Measurements from ENCODE around the gene HES7. TPM values are rescaled to one million over a fixed set of nuclear protein-coding genes. Genes with fewer than 3 reads are reported as not detected.

The HES7 gene
- total and polyA plus RNA-seq, 5 donors = 0.25 to 0.76 (median 0.72) TPM

DNA sequence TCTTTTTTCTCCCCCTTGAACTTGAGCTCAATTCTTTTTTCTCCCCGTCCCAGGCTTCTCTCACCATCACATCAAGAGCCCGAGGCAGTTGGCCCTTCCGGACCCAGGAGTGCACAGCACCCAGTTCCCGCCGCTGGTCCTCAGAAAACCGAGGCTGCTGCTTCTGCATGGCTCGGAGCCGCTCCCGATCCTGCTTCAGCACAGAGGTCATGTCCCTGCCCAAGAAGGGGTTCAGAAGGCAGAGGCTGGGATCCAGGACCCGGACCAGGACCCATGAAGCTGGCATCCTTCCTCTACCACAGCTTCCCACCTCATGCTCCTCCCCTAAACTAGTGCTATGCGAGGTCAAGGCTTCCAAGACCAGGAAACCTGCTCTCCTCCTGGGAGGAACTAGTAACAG lies 17.8 kb upstream of the HES7 start:
- WGBS = 88% methylated on average over 11 of the region's 11 CpGs
- Histone ChIP-seq H3K4me3 (ENCODE audit: low read length) (no peak overlapping the region), H3K9me3 (ENCODE audit: control insufficient read depth, low read length) (no peaks in the 10 kb centered on the region), H3K4me1 (ENCODE audit: control insufficient read depth, insufficient read depth, low read length) (no peaks in the 10 kb centered on the region), H3K27ac (ENCODE audit: low read length) (no peak overlapping the region), H3K27me3 (ENCODE audit: control insufficient read depth, insufficient read depth) (no peaks in the 10 kb centered on the region)
- DNase-seq (peak; percentile 17 to 49 (median 40)), ATAC-seq (no peak)
- intact Hi-C loops (cut with DNase I) = loop anchor here in 1 of 4 donors (10.0 kb wide), 1 partner anchor 297 kb away; no protein-coding TSS in a partner anchor

DNA sequence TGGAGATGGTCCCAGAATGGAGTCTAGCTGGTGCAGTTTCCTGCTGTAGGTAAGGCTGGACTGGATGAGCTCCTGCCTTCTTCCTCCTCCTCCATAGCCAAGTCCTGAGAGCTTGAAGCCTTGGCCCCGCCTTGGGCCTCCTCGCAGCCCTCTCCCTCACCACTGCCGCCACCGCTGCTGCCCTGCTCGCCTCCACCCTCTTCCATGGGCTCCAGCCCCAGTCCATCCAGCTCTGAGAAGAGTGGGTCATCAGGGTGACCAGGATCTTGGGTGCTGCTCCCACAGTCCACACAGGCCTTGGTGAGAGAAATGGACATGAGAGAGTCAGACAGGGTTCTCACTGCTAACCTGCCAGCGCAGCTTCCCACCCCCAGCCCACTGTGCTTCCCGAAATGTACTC lies 17.1 kb upstream of the HES7 start:
- DNase-seq (peak; percentile 21 to 61 (median 54)), ATAC-seq (no peak)
- no peaks in the 10 kb centered on the region for H3K4me1 ChIP-seq (ENCODE audit: control insufficient read depth, insufficient read depth, low read length)
- H3K27ac ChIP-seq (ENCODE audit: low read length) = no peak overlapping the region
- 91% methylated on average over 7 of the region's 7 CpGs for WGBS
- no peak overlapping the region for H3K4me3 ChIP-seq (ENCODE audit: low read length)
- H3K27me3 ChIP-seq (ENCODE audit: control insufficient read depth, insufficient read depth) = no peaks in the 10 kb centered on the region
- intact Hi-C loops (cut with DNase I) = loop anchor here in 1 of 4 donors (10.0 kb wide), 1 partner anchor 296 kb away; no protein-coding TSS in a partner anchor
- no peaks in the 10 kb centered on the region for H3K9me3 ChIP-seq (ENCODE audit: control insufficient read depth, low read length)

DNA sequence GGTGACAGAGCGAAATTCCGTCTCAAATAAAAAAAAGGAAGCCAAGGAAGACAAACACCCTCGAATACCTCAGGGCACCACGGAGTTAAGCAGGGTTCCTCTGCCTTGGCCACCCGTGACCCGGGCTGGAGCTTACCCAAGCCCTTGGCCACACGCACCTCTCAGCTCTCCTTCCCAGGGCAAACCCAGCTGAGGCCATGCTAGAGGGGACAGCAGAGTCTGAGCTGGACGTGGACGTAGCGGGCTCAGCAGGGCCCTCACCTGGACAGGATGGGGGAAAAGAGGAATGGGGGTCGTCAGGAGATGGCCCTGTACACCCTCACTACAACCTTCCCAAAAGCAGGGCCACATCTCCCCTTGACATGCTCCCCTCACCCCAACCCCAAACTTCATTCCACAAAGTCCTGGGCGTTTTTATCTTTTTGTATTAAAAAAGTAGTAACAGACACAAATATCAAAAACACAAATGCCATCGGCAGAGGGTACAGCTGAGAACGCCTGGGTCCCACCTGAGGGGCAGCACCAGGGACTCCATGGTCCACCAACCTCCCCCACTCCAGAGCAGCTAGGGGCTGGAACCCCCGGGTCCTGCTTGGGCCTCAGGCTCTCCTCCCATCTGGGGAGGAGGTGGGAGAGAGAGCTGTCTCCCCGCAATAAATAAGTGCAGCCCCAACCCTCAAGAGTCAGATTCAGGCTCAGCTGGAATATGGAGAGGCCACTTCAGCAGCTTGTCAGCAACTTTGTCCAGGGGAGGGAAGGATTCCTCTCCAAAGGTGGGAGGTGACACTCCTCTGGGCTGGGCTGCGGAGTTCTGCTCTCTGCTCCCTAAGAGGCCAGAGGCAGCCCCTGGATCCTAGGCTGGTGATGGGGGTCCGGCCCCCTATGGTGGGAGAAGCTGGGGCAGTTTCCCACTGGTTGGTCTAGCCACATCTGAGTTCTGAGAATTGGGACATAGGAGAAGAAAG lies 16.4 kb upstream of the HES7 start:
- Histone ChIP-seq H3K9me3 (ENCODE audit: control insufficient read depth, low read length) (no peaks in the 10 kb centered on the region), H3K4me1 (ENCODE audit: control insufficient read depth, insufficient read depth, low read length) (no peaks in the 10 kb centered on the region), H3K4me3 (ENCODE audit: low read length) (no peak overlapping the region), H3K27me3 (ENCODE audit: control insufficient read depth, insufficient read depth) (no peaks in the 10 kb centered on the region), H3K27ac (ENCODE audit: low read length) (no peak overlapping the region)
- DNase-seq = peak in 2 of 3 donors; percentile 64 to 65
- intact Hi-C loops (cut with DNase I) = loop anchor here in 1 of 4 donors (10.0 kb wide), 1 partner anchor 296 kb away; no protein-coding TSS in a partner anchor
- 69% methylated on average over 18 of the region's 18 CpGs for WGBS
- ATAC-seq = peak; percentile 3

DNA sequence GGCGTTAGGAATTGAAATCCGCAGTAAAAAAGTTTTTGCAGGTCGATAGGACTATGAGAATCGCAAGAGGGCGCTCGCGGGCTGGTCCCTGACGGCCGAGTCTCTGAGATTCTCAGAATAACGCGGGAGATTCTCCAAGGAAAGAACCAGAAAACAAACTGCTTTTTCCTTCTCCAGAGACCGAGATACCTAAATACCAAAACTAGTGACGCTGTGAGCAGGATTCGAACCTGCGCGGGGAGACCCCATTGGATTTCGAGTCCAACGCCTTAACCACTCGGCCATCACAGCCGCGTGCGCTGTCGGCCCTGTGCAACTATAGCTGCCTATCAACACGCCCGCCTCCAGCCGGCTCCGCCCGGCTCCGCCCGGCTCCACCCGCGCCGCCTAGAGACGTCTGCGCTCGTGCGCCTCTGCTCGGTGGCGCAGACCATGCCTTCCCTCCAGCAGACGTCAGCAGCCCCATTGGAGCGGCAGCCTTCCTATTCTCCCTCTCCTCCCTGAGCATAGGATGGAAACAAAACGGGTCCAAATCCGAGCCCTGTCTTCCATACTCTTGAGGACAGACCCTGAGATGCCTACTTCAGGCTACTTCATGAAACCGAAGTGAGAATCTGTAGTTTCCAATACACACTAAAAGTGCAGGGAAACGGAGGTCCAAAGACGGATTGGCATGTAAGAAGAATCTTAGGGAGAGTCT lies 14.9 kb upstream of the HES7 start:
- H3K9me3 ChIP-seq (ENCODE audit: control insufficient read depth, low read length) = no peaks in the 10 kb centered on the region
- 1% methylated on average over 46 of the region's 46 CpGs for WGBS
- intact Hi-C loops (cut with DNase I) = no loop called here
- no peak overlapping the region for H3K4me3 ChIP-seq (ENCODE audit: low read length)
- H3K27me3 ChIP-seq (ENCODE audit: control insufficient read depth, insufficient read depth) = no peaks in the 10 kb centered on the region
- H3K27ac ChIP-seq (ENCODE audit: low read length) = peak overlapping the region; percentile 87
- DNase-seq (peak; percentile 93 to 98 (median 98)), ATAC-seq (peak; percentile 93)
- no peaks in the 10 kb centered on the region for H3K4me1 ChIP-seq (ENCODE audit: control insufficient read depth, insufficient read depth, low read length)

DNA sequence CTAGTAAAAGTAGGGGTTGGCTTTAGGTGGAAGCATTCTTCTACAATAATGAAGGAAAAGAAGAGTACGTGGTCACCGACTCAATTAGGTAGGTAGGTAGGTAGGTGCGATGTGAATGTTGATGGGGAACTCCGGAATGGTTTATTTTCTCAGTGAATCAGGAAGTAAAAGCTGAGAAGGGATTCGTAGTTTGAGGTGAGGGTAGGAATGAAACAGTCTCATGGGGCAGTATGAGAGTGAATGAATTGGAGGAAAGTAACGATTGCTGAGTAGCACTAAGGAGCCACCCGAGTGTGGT lies 14.4 kb upstream of the HES7 start:
- H3K4me3 ChIP-seq (ENCODE audit: low read length) = no peak overlapping the region
- intact Hi-C loops (cut with DNase I) = no loop called here
- H3K9me3 ChIP-seq (ENCODE audit: control insufficient read depth, low read length) = no peaks in the 10 kb centered on the region
- H3K4me1 ChIP-seq (ENCODE audit: control insufficient read depth, insufficient read depth, low read length) = no peaks in the 10 kb centered on the region
- no peaks in the 10 kb centered on the region for H3K27me3 ChIP-seq (ENCODE audit: control insufficient read depth, insufficient read depth)
- ATAC-seq = no peak
- 2% methylated on average over 7 of the region's 7 CpGs for WGBS
- peak overlapping the region; percentile 49 for H3K27ac ChIP-seq (ENCODE audit: low read length)
- DNase-seq = no peak

DNA sequence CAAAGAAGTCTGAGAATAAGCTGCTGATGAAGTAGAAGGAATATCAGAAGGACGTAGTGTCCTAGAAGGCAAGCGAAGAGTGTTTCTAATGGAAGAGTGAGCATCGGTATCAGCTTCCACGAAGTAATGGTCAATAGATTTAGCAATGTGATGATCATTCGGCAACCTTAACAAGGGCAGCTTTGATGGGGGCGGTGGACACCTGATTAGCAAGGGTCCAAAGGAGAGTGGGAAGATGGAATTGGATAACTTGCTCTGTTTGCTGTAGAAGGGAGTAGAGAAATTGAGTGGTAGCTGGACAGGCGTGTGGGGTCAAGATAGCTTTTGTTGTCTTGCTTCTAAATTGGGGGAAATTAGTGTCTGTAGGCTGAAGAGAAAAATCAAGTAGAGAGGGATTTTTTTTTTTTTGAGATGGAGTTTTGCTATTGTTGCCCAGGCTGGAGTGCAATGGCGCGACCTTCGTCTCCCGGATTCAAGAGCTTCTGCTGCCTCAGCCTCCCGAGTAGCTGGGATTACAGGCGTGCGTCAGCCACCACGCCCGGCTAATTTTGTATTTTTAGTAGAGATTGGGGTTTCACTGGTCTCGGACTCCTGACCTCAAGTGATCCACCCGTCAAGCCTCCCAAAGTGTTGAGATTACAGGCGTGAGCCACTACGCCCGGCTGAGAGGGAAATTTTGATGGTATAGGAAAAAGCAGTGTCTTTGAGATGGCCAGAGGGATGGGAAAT lies 13.9 kb upstream of the HES7 start:
- DNase-seq (peak in 2 of 3 donors; percentile 28 to 54), ATAC-seq (no peak)
- 40% methylated on average over 21 of the region's 21 CpGs for WGBS
- no peak overlapping the region for H3K4me3 ChIP-seq (ENCODE audit: low read length)
- no peaks in the 10 kb centered on the region for H3K4me1 ChIP-seq (ENCODE audit: control insufficient read depth, insufficient read depth, low read length)
- peak overlapping the region; percentile 49 for H3K27ac ChIP-seq (ENCODE audit: low read length)
- H3K27me3 ChIP-seq (ENCODE audit: control insufficient read depth, insufficient read depth) = no peaks in the 10 kb centered on the region
- H3K9me3 ChIP-seq (ENCODE audit: control insufficient read depth, low read length) = no peaks in the 10 kb centered on the region
- intact Hi-C loops (cut with DNase I) = no loop called here

DNA sequence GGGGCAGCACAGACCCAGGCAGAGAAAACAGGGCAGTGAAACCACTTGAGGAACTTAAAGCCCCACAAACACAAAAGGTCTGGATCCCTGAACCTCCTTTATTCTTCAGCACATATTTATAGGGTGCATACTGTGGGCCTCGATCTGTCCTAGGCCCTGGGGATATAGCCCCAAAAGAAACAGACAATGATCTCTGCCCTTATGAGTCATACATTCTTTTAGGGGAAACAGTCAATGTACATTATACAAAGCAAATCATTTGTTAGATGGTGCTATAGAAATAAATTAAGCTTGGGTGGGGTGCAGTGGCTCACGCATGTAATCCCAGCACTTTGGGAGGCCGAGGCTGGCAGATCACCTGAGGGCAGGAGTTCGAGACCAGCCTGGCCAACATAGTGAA lies 10.0 kb upstream of the HES7 start:
- ATAC-seq = no peak
- 86% methylated on average over 4 of the region's 4 CpGs for WGBS
- intact Hi-C loops (cut with DNase I) = no loop called here

DNA sequence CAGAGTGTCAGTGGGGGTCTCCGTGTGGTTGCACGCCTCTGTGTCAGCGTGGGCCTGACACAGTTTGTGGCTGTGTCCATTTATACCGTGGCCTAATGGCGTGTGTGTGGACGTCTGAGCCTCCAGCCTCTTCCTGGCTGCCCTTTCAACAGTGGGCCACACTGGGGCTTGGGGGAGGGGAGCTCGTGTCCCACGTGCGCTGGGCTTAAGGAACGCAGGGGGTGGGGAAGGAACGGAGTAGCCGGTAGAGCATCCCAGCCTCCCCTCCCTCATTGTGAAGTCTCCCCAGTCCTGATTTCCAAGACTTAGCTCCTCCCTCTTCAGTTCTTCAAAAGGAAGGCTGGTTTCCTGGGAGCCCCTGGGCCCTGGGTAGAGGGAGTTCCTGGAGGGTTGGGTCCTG lies 9.5 kb upstream of the HES7 start:
- ATAC-seq (no peak), DNase-seq (peak in 1 of 3 donors; percentile 34)
- Histone ChIP-seq H3K9me3 (ENCODE audit: control insufficient read depth, low read length) (no peaks in the 10 kb centered on the region), H3K27me3 (ENCODE audit: control insufficient read depth, insufficient read depth) (no peaks in the 10 kb centered on the region), H3K27ac (ENCODE audit: low read length) (no peak overlapping the region), H3K4me3 (ENCODE audit: low read length) (no peak overlapping the region), H3K4me1 (ENCODE audit: control insufficient read depth, insufficient read depth, low read length) (no peaks in the 10 kb centered on the region)
- 70% methylated on average over 12 of the region's 12 CpGs for WGBS
- intact Hi-C loops (cut with DNase I) = no loop called here

More for the DNA sequence above, 10.0 kb upstream of the HES7 start:
- no peaks in the 10 kb centered on the region for H3K27me3 ChIP-seq (ENCODE audit: control insufficient read depth, insufficient read depth)
- DNase-seq = no peak
- H3K4me1 ChIP-seq (ENCODE audit: control insufficient read depth, insufficient read depth, low read length) = no peaks in the 10 kb centered on the region
- H3K9me3 ChIP-seq (ENCODE audit: control insufficient read depth, low read length) = no peaks in the 10 kb centered on the region
- H3K4me3 ChIP-seq (ENCODE audit: low read length) = no peak overlapping the region
- no peak overlapping the region for H3K27ac ChIP-seq (ENCODE audit: low read length)

DNA sequence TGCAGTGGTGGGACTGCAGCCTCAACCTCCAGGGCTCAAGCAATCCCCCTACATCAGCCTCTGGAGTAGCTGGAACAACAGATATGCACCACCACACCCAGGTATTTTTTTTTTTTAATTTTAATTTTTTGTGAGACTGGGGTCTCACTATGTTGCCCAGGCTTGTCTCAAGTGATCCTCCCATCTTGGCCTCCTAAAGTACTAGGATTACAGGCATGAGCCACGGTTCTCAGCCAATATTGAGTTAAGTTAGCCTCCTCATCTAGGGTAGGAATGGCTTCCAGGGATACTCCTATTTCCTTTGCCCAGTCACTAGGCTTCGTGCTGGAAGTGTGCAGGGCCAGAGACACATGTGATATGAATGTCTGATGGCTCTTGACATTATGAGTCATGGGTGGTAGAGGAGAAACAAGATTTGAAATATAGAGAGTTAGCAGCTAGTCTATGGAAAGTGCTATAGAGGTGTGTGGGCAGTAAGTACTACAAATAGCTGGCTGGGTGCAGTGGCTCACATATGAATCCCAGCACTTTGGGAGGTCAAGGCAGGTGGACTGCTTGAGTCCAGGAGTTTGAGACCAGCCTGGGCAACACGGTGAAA lies 8.0 kb upstream of the HES7 start:
- WGBS = 54% methylated on average over 3 of the region's 3 CpGs

DNA sequence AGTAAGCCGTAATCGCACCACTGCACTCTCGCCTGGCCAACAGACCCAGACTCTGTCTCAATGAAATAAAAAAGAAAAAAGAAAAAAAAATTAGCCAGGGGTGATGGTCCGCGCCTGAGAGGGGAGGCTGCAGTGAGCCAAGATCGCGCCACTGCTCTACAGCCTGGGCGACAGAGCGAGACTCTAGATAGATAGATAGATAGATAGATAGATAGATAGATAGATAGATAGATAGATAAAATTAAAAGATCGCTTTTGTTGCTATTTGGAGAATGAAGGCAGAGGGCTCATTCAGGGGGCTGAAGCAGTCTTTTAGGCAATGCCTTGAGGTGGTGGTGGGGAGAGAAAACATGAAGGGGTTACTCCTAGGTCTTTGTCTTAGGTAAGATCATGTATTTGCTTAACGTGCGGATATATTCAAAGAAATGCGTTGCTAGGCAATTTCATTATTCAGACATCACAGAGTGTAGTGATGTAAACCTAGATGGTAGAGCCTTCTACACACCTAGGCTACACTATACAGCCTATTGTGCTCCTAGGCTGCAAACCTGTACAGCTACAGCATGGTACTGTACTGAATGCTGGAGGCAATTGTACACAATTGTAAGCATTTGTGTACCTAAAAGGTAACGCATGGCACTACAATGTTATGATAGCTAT lies 4.3 kb upstream of the HES7 start:
- 84% methylated on average over 14 of the region's 14 CpGs for WGBS
- no peaks in the 10 kb centered on the region for H3K9me3 ChIP-seq (ENCODE audit: control insufficient read depth, low read length)
- ATAC-seq = no peak
- no peaks in the 10 kb centered on the region for H3K27me3 ChIP-seq (ENCODE audit: control insufficient read depth, insufficient read depth)
- no peak overlapping the region for H3K4me3 ChIP-seq (ENCODE audit: low read length)
- intact Hi-C loops (cut with DNase I) = loop anchor here (10.0 kb wide), 3 partner anchors 47 to 97 kb away; partner anchors contain the start of gene TMEM107 (in 1 of the 4)
- peak in 1 of 3 donors; percentile 28 for DNase-seq
- no peak overlapping the region for H3K27ac ChIP-seq (ENCODE audit: low read length)
- H3K4me1 ChIP-seq (ENCODE audit: control insufficient read depth, insufficient read depth, low read length) = peaks cover 5% of the 10 kb centered on the region

More for the DNA sequence above, 8.0 kb upstream of the HES7 start:
- H3K9me3 ChIP-seq (ENCODE audit: control insufficient read depth, low read length) = no peaks in the 10 kb centered on the region
- no peak overlapping the region for H3K27ac ChIP-seq (ENCODE audit: low read length)
- intact Hi-C loops (cut with DNase I) = no loop called here
- no peak overlapping the region for H3K4me3 ChIP-seq (ENCODE audit: low read length)
- H3K4me1 ChIP-seq (ENCODE audit: control insufficient read depth, insufficient read depth, low read length) = no peaks in the 10 kb centered on the region
- no peak for DNase-seq
- ATAC-seq = no peak
- no peaks in the 10 kb centered on the region for H3K27me3 ChIP-seq (ENCODE audit: control insufficient read depth, insufficient read depth)

Measured in right cardiac atrium (tissue), 5 donors.